HUES64 (cell line): ENCODE results near the gene UBL4A.
A peak's percentile ranks its signal among the peaks of the same experiment; 100 is the strongest.

Experiments used
- H3K27ac ChIP-seq: 2 replicates; pipeline ENCODE4 v1.7.0; 2013; ENCODE audit warnings: low read depth, low read length, inconsistent platforms
- H3K27me3 ChIP-seq: 2 replicates; pipeline ENCODE4 v1.6.1; 2013; ENCODE audit warnings: mild to moderate bottlenecking, low read length; ENCODE audit not compliant: insufficient read depth
- H3K36me3 ChIP-seq: 2 replicates; pipeline ENCODE4 v1.6.1; 2013; ENCODE audit warnings: mild to moderate bottlenecking, low read length; ENCODE audit not compliant: insufficient read depth
- H3K4me1 ChIP-seq: 2 replicates; pipeline ENCODE4 v1.6.1; 2013; ENCODE audit warnings: mild to moderate bottlenecking, low read length, moderate library complexity; ENCODE audit not compliant: insufficient read depth
- H3K4me3 ChIP-seq: 2 replicates; pipeline ENCODE4 v1.5.1; 2013; ENCODE audit warnings: mild to moderate bottlenecking, low read length, moderate library complexity
- H3K9ac ChIP-seq: 2 replicates; pipeline ENCODE4 v1.6.1; 2013; ENCODE audit warnings: mild to moderate bottlenecking, low read depth, low read length
- H3K9me3 ChIP-seq: 2 replicates; pipeline ENCODE4 v1.6.1; 2013; ENCODE audit warnings: low read depth, low read length; ENCODE audit not compliant: insufficient read depth
- WGBS: fragments of 150-250, 120-280 bp; methylation state at CpG from one replicate; pipeline ENCODE4 v1.1.7; 2013; ENCODE audit warnings: missing lambda C conversion rate; 5-methylcytosine and 5-hydroxymethylcytosine counted together

UBL4A gene

GRCh38 chrX:154488336-154489075 is 2.1 kb upstream of the UBL4A start:
- Histone ChIP-seq H3K4me1 (no peaks in the 10 kb centered on the region), H3K4me3 (no peak overlapping the region), H3K9ac (no peak overlapping the region), H3K9me3 (no peaks in the 10 kb centered on the region), H3K27ac (no peak overlapping the region), H3K27me3 (no peaks in the 10 kb centered on the region), H3K36me3 (peaks cover 19% of the 10 kb centered on the region)
- WGBS = 95% methylated on average over 20 of the region's 20 CpGs

- H3K4me1 ChIP-seq = no peaks in the 10 kb centered on the region
- no peak overlapping the region for H3K27ac ChIP-seq
- H3K36me3 ChIP-seq = peaks cover 22% of the 10 kb centered on the region
- H3K9me3 ChIP-seq = no peaks in the 10 kb centered on the region
- H3K9ac ChIP-seq = no peak overlapping the region
- H3K4me3 ChIP-seq = no peak overlapping the region
- H3K27me3 ChIP-seq = no peaks in the 10 kb centered on the region
- 96% methylated on average over 28 of the region's 28 CpGs for WGBS
Observed at GRCh38 chrX:154487518-154488290, 1.3 kb upstream of the UBL4A start.

- 1% methylated on average over 35 of the region's 35 CpGs for WGBS
- Histone ChIP-seq H3K27ac (no peak overlapping the region), H3K4me3 (peak overlapping the region; percentile 66), H3K27me3 (no peaks in the 10 kb centered on the region), H3K9me3 (no peaks in the 10 kb centered on the region), H3K9ac (peak overlapping the region; percentile 69), H3K36me3 (peaks cover 22% of the 10 kb centered on the region), H3K4me1 (no peaks in the 10 kb centered on the region)
Observed at GRCh38 chrX:154486052-154486395, 391 bp downstream of the UBL4A start.

- H3K27me3 ChIP-seq = no peaks in the 10 kb centered on the region
- peak overlapping the region; percentile 69; the same call in 1 of the 2 replicates for H3K9ac ChIP-seq
- H3K36me3 ChIP-seq = peaks cover 22% of the 10 kb centered on the region
- WGBS = 54% methylated on average over 35 of the region's 35 CpGs
- no peaks in the 10 kb centered on the region for H3K9me3 ChIP-seq
- H3K4me1 ChIP-seq = no peaks in the 10 kb centered on the region
- H3K27ac ChIP-seq = no peak overlapping the region
- H3K4me3 ChIP-seq = peak overlapping the region; percentile 66
Observed at GRCh38 chrX:154485150-154486051, 1.0 kb downstream of the UBL4A start.

GRCh38 chrX:154484255-154485149 is 1.9 kb downstream of the UBL4A start:
- WGBS = 94% methylated on average over 16 of the region's 16 CpGs
- Histone ChIP-seq H3K9me3 (no peaks in the 10 kb centered on the region), H3K4me1 (no peaks in the 10 kb centered on the region), H3K36me3 (peaks cover 22% of the 10 kb centered on the region), H3K9ac (no peak overlapping the region), H3K27ac (no peak overlapping the region), H3K27me3 (no peaks in the 10 kb centered on the region), H3K4me3 (no peak overlapping the region)

GRCh38 chrX:154483325-154483724 is 3.1 kb downstream of the UBL4A start:
- H3K9me3 ChIP-seq = no peaks in the 10 kb centered on the region
- H3K27ac ChIP-seq = no peak overlapping the region
- no peaks in the 10 kb centered on the region for H3K27me3 ChIP-seq
- H3K4me3 ChIP-seq = no peak overlapping the region
- no peaks in the 10 kb centered on the region for H3K4me1 ChIP-seq
- peaks cover 22% of the 10 kb centered on the region for H3K36me3 ChIP-seq
- WGBS = 88% methylated on average over 6 of the region's 7 CpGs
- no peak overlapping the region for H3K9ac ChIP-seq

GRCh38 chrX:154482786-154483185 is 3.6 kb downstream of the UBL4A start:
- Histone ChIP-seq H3K36me3 (peaks cover 22% of the 10 kb centered on the region), H3K9ac (no peak overlapping the region), H3K4me1 (no peaks in the 10 kb centered on the region), H3K9me3 (no peaks in the 10 kb centered on the region), H3K4me3 (no peak overlapping the region), H3K27me3 (no peaks in the 10 kb centered on the region), H3K27ac (no peak overlapping the region)
- 91% methylated on average over 7 of the region's 7 CpGs for WGBS

- Histone ChIP-seq H3K4me3 (no peak overlapping the region), H3K27ac (no peak overlapping the region), H3K9me3 (no peaks in the 10 kb centered on the region), H3K36me3 (peaks cover 22% of the 10 kb centered on the region), H3K9ac (no peak overlapping the region), H3K27me3 (no peaks in the 10 kb centered on the region), H3K4me1 (no peaks in the 10 kb centered on the region)
- WGBS = 86% methylated on average over 12 of the region's 14 CpGs
Observed at GRCh38 chrX:154481911-154482601, 4.4 kb downstream of the UBL4A start.

GRCh38 chrX:154481195-154481594 is 5.2 kb downstream of the UBL4A start:
- WGBS = 94% methylated on average over 4 of the region's 5 CpGs
- no peaks in the 10 kb centered on the region for H3K27me3 ChIP-seq
- H3K9ac ChIP-seq = no peak overlapping the region
- H3K27ac ChIP-seq = no peak overlapping the region
- H3K9me3 ChIP-seq = no peaks in the 10 kb centered on the region
- peaks cover 22% of the 10 kb centered on the region for H3K36me3 ChIP-seq
- no peak overlapping the region for H3K4me3 ChIP-seq
- no peaks in the 10 kb centered on the region for H3K4me1 ChIP-seq
